ENCODE data around the gene SRF. TPM values are rescaled to one million over a fixed set of nuclear protein-coding genes. Genes with fewer than 3 reads are reported as not detected.

SRF gene
- total and polyA plus RNA-seq, 2 donors (not counting 1 experiment from before 2014, with no cell fraction given), result 16.0 to 32.3 TPM

DNA sequence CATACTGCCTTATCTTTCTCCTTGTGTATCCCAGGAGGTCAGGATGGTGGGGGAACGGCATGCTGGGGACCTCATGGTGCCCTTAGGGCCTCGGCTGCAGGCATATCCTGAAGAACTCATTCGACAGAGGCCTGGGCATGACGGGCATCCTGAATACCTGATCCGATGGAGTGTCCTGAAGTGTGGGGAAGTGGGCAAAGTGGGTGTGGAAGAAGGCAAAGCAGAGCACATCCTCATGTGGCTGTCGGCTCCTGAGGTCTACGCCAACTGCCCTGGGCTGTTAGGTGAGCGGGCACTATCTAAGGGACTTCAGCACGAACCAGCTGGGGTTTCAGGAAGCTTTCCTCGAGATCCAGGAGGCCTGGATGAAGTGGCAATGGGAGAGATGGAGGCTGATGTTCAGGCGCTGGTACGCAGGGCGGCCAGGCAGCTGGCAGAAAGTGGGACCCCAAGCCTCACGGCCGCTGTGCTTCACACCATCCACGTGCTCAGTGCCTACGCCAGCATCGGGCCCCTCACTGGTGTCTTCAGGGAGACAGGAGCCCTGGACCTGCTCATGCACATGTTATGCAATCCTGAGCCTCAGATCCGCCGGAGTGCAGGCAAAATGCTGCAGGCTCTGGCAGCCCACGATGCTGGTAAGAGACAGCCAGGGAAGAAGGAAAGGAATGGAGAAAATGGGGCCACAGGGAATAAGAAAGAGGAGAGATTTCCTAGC lies 13.4 kb downstream of the SRF start:
- peaks cover 3% of the 10 kb centered on the region for H3K79me2 ChIP-seq (ENCODE audit: control insufficient read depth, insufficient read depth, low read length)
- no peak overlapping the region for H3K4me2 ChIP-seq (ENCODE audit: extremely low read depth, insufficient read depth, low read length)
- H4K20me1 ChIP-seq (ENCODE audit: control insufficient read depth, extremely low read depth, insufficient read depth, low read length), result no peaks in the 10 kb centered on the region
- H3K9ac ChIP-seq (ENCODE audit: insufficient read depth, low read length), result no peak overlapping the region
- no peaks in the 10 kb centered on the region for H3K9me3 ChIP-seq (ENCODE audit: control insufficient read depth, insufficient read depth, low read depth, low read length)
- H3K27me3 ChIP-seq (ENCODE audit: control insufficient read depth, insufficient read depth, low read length), result no peaks in the 10 kb centered on the region
- H3K27ac ChIP-seq (ENCODE audit: insufficient read depth, low read length), result no peak overlapping the region
- peaks cover 26% of the 10 kb centered on the region for H3K36me3 ChIP-seq (ENCODE audit: control insufficient read depth, insufficient read depth, low read length)
- DNase-seq (ENCODE audit: low read depth in 2 of 2), result no peak
- no peak overlapping the region for H2AFZ ChIP-seq (ENCODE audit: low read length)
- no peak overlapping the region for H3K4me3 ChIP-seq (replicated peaks in 1 of 4; ENCODE audit: control extremely low read depth in 1 of 4, insufficient read depth in 1 of 4, low read depth in 3 of 4, low read length in 4 of 4)
- H3K4me1 ChIP-seq (ENCODE audit: control insufficient read depth, extremely low read depth, insufficient read depth, low read length), result peaks cover 6% of the 10 kb centered on the region
- TF ChIP-seq, protein P1, sequence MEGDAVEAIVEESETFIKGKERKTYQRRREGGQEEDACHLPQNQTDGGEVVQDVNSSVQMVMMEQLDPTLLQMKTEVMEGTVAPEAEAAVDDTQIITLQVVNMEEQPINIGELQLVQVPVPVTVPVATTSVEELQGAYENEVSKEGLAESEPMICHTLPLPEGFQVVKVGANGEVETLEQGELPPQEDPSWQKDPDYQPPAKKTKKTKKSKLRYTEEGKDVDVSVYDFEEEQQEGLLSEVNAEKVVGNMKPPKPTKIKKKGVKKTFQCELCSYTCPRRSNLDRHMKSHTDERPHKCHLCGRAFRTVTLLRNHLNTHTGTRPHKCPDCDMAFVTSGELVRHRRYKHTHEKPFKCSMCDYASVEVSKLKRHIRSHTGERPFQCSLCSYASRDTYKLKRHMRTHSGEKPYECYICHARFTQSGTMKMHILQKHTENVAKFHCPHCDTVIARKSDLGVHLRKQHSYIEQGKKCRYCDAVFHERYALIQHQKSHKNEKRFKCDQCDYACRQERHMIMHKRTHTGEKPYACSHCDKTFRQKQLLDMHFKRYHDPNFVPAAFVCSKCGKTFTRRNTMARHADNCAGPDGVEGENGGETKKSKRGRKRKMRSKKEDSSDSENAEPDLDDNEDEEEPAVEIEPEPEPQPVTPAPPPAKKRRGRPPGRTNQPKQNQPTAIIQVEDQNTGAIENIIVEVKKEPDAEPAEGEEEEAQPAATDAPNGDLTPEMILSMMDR (conservative IDR thresholded peaks at IDR 0.05 in 1 of 2, IDR thresholded peaks at IDR 0.05 in 1 of 2; ENCODE audit: low read depth in 1 of 2, low read length in 2 of 2), result no peak
- TF ChIP-seq EZH2 (IDR thresholded peaks at IDR 0.05; ENCODE audit: low read length, missing control alignments), result no peak

DNA sequence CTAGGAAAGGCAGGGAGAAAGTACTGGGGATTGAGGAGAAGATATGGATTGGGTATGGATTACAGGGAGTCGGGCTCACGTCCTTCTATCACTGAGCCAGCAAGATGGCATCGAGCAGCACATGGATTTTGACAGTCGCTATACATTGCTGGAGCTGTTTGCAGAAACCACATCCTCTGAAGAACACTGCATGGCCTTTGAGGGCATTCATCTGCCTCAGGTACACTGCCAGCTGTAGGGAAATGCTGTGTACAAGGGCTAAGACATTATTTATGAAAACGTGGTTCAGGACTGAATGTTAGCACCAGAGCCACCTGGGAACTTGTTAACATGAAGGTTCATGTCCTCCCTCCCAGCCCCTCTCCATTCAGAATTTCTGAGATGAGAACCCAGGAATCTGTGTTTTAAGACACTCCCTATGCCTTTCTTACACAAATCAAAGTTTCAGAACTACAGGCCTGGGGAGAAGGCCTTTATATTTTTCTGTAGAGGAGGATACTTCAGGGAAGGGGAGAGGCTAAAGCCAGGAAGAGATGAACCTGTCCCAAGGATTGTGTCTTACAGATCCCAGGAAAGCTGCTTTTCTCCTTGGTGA lies 14.4 kb downstream of the SRF start:
- TF ChIP-seq, protein P1 (conservative IDR thresholded peaks at IDR 0.05 in 1 of 2, IDR thresholded peaks at IDR 0.05 in 1 of 2; ENCODE audit: low read depth in 1 of 2, low read length in 2 of 2), result no peak
- Histone ChIP-seq H3K27me3 (ENCODE audit: control insufficient read depth, insufficient read depth, low read length) (no peaks in the 10 kb centered on the region), H3K36me3 (ENCODE audit: control insufficient read depth, insufficient read depth, low read length) (peaks cover 24% of the 10 kb centered on the region), H3K9ac (ENCODE audit: insufficient read depth, low read length) (no peak overlapping the region), H3K79me2 (ENCODE audit: control insufficient read depth, insufficient read depth, low read length) (peaks cover 3% of the 10 kb centered on the region), H3K27ac (ENCODE audit: insufficient read depth, low read length) (no peak overlapping the region), H3K9me3 (ENCODE audit: control insufficient read depth, insufficient read depth, low read depth, low read length) (no peaks in the 10 kb centered on the region), H3K4me3 (replicated peaks in 1 of 4; ENCODE audit: control extremely low read depth in 1 of 4, insufficient read depth in 1 of 4, low read depth in 3 of 4, low read length in 4 of 4) (no peak overlapping the region), H3K4me2 (ENCODE audit: extremely low read depth, insufficient read depth, low read length) (no peak overlapping the region), H3K4me1 (ENCODE audit: control insufficient read depth, extremely low read depth, insufficient read depth, low read length) (peaks cover 6% of the 10 kb centered on the region), H2AFZ (ENCODE audit: low read length) (no peak overlapping the region), H4K20me1 (ENCODE audit: control insufficient read depth, extremely low read depth, insufficient read depth, low read length) (no peaks in the 10 kb centered on the region)
- DNase-seq (ENCODE audit: low read depth in 2 of 2), result no peak

DNA sequence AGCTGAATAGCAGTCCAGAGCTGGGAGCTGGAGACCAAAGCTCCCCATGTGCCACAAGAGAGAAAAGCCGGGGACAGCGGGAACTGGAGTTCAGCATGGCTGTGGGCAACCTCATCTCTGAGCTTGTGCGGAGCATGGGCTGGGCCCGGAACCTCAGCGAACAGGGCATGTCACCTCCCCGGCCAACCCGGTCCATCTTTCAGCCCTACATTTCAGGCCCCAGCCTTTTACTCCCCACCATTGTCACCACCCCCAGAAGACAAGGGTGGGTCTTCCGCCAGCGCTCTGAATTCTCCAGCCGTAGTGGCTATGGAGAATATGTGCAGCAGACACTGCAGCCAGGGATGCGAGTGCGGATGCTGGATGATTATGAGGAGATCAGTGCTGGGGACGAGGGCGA lies 14.9 kb downstream of the SRF start:
- Histone ChIP-seq H3K79me2 (ENCODE audit: control insufficient read depth, insufficient read depth, low read length) (peaks cover 3% of the 10 kb centered on the region), H4K20me1 (ENCODE audit: control insufficient read depth, extremely low read depth, insufficient read depth, low read length) (no peaks in the 10 kb centered on the region), H3K4me1 (ENCODE audit: control insufficient read depth, extremely low read depth, insufficient read depth, low read length) (peaks cover 5% of the 10 kb centered on the region), H3K27me3 (ENCODE audit: control insufficient read depth, insufficient read depth, low read length) (no peaks in the 10 kb centered on the region), H3K4me3 (replicated peaks in 1 of 4; ENCODE audit: control extremely low read depth in 1 of 4, insufficient read depth in 1 of 4, low read depth in 3 of 4, low read length in 4 of 4) (no peak overlapping the region), H3K4me2 (ENCODE audit: extremely low read depth, insufficient read depth, low read length) (no peak overlapping the region), H3K9ac (ENCODE audit: insufficient read depth, low read length) (no peak overlapping the region), H3K27ac (ENCODE audit: insufficient read depth, low read length) (no peak overlapping the region), H2AFZ (ENCODE audit: low read length) (no peak overlapping the region), H3K9me3 (ENCODE audit: control insufficient read depth, insufficient read depth, low read depth, low read length) (no peaks in the 10 kb centered on the region), H3K36me3 (ENCODE audit: control insufficient read depth, insufficient read depth, low read length) (peaks cover 21% of the 10 kb centered on the region)
- TF ChIP-seq, protein P1 (conservative IDR thresholded peaks at IDR 0.05 in 1 of 2, IDR thresholded peaks at IDR 0.05 in 1 of 2; ENCODE audit: low read depth in 1 of 2, low read length in 2 of 2), result no peak
- no peak for TF ChIP-seq EZH2 (IDR thresholded peaks at IDR 0.05; ENCODE audit: low read length, missing control alignments)
- no peak for DNase-seq (ENCODE audit: low read depth in 2 of 2)
